Measurements from ENCODE around the gene BMP7.

BMP7 gene

DNA sequence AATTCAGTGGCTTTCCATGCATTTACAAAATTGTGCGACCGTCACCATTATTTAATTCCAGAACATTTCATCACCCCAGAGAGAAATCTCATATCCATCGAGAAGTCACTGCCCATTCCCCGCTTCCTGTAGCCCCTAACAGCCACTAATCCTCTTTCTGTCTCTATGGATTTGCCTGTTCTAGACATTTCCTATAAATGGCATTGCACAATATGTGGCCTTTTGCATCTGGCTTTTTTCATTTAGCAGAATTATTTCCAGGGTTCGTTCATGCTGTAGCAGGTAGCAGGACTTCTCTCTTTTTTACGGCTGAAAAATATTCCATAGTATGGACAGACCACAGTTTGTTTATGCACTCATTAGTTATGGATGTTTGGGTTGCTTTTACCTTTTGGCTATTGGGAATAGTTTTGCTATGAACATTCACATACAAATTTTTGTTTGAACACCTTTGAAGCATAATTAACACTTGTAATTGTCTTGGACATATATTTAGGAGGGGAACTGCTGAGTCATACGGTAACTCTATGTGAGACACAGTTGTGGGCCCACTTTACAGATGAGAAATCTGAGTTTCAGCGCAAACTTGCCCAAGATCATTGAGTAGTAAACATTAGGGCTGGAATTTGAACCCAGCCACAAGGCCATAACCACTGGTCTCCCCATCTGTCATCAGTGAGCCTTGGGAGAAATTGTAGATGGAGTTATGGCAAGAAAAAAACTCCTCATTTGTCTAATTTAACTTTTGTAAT is 126.9 kb downstream of the BMP7 start:
- no peak for DNase-seq

- DNase-seq: no peak
These were observed 128.0 kb downstream of the BMP7 start for GRCh38 chr20:57138198-57138995.

GRCh38 chr20:57137676-57138075 is 128.8 kb downstream of the BMP7 start:
- DNase-seq: no peak

GRCh38 chr20:57136734-57137133 is 129.7 kb downstream of the BMP7 start:
- no peak for DNase-seq

DNA sequence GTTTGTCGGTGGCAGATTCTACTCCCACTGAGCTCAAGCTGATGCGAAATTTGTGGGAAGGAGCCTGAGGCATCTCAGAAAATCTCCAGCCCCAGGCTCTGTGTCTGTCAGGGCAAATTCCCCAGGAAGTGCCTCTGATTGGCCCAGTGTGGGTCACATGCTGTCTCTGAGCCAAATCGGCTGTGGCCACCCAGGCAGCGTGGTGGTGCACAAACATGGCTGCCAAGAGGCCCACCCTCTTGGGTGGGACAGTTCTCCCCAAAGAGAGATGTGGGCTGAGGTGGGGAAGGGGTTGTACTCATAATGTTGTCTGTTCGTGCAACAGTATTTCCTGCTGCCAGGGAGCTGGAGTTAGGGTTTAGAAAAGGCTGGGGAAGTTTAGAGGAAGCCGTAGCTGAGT is 130.6 kb downstream of the BMP7 start:
- no peak for DNase-seq

DNA sequence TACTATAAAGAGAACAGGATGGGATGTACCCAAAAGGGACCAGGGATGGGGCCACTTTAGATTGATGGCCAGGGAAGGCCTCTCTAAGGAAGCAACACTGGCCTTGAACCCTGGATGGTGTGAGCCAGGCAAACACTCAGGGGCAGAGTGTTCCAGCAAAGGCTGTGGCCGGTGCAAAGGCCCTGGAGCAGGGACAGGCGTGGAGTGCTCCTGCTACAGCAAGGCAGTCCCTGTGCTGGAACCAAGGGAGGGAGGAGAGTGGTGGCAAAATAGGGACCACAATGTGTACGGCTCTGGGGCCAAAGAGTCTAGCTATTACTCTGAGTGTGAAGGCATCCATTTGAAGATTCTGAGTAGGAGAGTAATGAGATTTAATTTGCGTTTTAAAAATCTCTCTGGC is 131.6 kb downstream of the BMP7 start:
- no peak for DNase-seq

- no peak for DNase-seq
These were observed 132.4 kb downstream of the BMP7 start for GRCh38 chr20:57133926-57134650.

- DNase-seq: no peak
These were observed 134.6 kb downstream of the BMP7 start for GRCh38 chr20:57131601-57132391.

GRCh38 chr20:57131077-57131476 is 135.4 kb downstream of the BMP7 start:
- no peak for DNase-seq

GRCh38 chr20:57130160-57130772 is 136.2 kb downstream of the BMP7 start:
- no peak for DNase-seq

DNA sequence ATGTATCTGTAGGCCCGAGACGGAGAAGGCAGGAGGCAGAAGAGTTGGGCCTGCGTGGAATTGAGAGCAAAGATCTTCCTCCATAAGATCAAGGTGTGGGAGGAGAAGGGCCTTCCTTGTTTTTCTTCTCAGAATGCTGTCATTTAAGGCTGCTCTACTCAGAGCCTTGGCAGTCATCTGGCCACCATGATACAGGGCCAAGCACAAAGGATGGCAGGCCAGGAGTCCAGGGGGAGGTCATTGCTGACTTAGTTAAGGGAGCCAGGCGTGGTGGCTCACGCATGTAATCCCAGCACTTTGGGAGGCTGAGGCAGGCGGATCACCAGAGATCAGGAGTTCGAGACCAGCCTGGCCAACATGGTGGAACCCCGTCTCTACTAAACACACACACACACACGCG is 137.1 kb downstream of the BMP7 start:
- no peak for DNase-seq

DNA sequence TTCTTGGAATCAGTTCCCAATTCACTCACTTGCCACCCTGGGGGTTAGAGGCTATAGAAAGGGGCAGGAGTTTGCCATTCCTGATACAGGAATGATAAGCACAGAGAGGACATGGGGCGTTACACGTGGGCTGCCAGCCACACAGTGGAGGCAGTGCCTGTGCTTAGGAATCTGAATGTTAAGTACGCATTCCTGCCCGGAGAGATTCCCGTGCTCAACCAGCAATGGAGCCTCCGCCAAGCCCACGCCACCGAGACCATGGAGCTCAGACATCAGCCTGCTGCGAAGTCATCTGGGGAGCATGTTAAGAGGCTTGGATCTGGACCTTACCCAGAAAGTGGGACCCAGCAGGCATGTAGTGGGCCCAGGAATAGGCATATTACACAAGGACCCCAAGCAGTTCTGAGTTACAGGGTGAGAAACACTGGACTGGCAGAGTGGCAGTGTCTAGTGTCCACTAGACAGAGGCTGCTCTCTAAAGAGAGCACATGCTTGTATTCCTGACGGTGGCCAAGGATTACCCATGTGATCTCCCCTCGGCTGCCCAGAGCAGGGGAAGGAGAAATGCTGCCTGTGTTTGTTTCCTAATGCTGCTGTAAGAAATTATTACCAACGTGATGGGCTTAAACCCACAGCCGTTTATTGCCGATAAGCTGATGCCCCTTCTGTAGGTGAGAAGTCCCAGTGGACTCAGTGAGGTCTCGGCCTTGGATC is 138.2 kb downstream of the BMP7 start:
- no peak for DNase-seq

- no peak for DNase-seq
These were observed 139.9 kb downstream of the BMP7 start for GRCh38 chr20:57126481-57127092.

DNA sequence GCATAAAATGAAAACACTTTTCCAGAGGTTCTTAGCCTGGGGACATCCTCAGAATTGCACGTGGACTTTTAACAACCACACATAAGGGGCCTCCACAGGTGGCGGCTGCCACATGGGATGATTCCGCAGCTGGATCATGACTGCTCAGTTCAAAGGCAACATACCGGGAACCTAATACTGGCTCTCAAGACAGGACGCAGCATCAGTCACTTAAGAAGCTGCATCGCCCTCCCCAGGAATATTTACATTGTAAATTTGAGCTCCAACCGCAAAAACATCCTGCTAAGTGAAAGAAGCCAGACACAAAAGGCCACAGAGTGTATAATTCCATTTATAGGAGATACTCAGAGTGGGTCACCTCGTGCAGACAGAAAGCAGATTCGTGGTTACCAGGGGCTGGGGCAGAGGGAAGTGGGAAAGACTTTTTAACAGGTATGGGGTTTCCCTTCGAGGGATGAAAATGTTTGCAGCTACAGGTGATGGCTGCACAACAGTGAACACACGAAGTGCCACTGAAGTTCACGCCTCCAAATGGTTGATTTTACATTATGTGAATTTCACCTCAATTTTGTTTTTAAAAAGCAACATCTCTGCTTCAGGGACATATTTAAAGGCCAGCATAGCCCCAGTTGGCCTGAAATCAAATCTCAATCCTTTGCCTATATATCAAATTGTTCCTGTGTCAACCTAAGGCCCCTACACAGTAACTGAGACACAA is 141.5 kb downstream of the BMP7 start:
- no peak for DNase-seq

DNA sequence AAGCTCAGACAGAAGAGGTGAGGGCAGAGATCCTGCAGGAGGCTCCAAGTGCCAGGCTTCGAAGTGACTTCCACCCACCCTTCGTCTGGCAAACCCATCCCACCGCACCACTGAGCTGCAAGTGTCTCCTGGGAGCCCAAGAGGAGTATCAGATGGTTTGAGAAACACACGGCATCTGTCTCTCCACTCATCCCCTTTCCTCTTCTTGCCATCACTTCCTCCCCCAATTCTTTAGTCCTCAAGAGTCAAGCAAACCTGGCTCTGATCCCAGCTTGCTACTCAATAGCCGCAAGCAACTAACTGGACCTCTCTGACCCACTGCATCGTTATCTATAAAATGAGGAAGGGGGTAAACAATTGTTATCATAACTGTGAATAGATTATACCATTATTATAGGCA is 142.1 kb downstream of the BMP7 start:
- no peak for DNase-seq

GRCh38 chr20:57123504-57123903 is 142.9 kb downstream of the BMP7 start:
- DNase-seq: no peak

DNA sequence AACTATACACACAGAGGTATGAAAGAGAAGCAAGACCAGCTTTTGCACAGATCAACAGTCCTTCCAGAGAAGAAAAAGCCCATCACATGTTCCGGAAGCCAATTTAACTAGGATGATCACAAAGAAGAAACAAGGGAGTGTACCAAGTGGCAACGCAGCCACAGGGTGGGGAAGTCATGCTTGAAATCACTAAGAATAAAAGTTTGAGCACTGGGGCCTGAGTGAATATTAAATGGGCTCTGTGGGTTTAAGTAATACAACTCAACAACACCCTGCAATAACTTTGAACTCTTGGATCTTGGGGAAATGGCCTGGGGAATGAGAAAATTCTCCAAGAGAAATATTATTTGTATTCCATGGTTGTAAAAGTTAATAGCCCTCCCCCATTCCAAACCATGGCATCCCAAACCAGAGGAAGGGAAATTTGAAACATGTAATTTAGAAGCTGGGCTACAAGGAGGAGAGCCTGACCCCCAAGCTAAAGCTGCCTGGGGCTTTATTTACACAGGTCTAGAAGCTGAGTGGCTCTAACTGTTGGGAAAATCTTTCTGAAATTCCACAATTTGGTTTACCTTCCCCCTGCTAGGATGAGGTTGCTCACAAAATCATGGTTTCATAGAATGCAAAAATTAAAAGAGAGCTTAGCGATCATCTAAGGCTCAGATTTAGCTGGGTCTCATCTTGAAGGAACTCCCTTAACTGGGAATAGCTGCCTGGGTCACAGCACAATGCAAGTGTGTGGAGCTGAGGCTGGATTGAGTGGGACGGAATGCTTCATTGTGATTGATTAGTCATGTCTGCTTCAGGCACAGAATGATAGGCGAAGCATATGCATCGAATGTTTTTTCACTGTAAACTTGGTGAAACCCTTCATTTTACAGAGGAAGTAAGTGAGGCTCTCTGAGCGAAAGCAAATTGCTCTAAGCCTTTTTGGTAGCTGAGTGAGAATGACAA is 143.6 kb downstream of the BMP7 start:
- no peak for DNase-seq

- DNase-seq: no peak
These were observed 147.5 kb downstream of the BMP7 start for GRCh38 chr20:57118964-57119363.

Data from stimulated activated CD4-positive, alpha-beta T cell treated with anti-CD3 and anti-CD28 coated beads, Interleukin-12 subunit alpha, Interleukin-12 subunit beta, amount 100 ng/mL, for 4 hours (primary cell).